HG02973 (cell line): Measurements from ENCODE around the gene ZNF24.

Experiments used
- ATAC-seq: cut with Tn5 transposase; IDR thresholded peaks from one replicate; pipeline ENCODE4 v1.9.1; 2021; ENCODE audit warnings: moderate library complexity; ENCODE audit not compliant: unreplicated experiment

The ZNF24 gene

DNA sequence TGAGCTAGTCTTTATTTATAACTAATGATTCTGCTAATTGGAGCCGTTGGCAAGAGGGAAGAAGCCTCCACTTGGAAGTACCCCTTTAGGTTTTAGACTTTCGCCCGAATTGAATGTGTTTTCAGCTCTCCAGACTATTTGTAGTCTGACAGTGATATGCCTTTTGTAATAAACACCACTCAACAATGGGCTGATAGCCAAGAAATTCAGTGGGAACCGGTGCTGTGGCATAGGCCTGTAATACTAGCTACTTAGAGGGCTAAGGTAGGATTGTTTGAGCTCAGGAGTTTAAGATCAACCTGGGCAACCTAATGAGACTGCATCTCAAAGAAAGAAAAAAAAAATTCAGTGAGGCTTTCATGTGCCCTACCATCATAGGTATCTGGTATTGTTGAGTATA lies 40.6 kb downstream of the ZNF24 start:
- no peak for ATAC-seq

DNA sequence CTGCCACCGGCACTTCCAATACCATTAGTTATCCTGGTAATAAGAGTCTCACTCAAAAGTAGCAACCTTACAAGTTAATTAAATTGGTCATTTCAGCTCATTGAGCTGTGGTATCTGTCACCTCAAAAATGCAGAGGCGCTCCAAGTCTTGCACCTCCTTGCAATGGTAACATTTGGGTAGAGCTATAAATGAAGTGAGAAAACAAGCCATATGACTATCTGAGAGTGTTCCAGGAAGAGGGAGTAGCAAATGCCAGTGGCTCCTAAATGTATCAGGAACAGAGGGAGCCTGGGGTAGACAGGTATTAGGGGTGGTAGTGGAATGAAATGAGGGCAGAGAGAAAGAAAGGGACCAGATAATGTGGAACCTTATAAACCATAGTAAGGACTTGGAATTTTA lies 48.2 kb downstream of the ZNF24 start:
- no peak for ATAC-seq

DNA sequence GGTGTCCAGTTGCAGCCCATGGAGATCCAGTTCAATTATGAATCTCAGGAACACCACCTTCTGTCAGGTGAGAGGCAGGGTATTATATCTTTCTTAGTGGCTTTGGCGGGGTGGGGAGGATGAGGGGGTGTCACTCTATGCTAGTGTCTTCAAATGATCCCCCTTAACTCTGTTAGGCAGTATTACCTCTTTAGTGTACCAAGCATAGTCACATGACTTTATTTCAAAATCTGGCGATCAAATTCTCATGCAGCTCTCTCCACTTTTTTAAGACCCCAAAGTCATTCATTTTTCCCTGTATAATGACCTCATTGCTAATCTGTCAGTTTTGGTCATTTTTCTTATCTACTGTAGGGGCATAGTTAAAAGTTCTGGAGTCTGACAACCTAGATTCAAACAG lies 53.1 kb downstream of the ZNF24 start:
- no peak for ATAC-seq

DNA sequence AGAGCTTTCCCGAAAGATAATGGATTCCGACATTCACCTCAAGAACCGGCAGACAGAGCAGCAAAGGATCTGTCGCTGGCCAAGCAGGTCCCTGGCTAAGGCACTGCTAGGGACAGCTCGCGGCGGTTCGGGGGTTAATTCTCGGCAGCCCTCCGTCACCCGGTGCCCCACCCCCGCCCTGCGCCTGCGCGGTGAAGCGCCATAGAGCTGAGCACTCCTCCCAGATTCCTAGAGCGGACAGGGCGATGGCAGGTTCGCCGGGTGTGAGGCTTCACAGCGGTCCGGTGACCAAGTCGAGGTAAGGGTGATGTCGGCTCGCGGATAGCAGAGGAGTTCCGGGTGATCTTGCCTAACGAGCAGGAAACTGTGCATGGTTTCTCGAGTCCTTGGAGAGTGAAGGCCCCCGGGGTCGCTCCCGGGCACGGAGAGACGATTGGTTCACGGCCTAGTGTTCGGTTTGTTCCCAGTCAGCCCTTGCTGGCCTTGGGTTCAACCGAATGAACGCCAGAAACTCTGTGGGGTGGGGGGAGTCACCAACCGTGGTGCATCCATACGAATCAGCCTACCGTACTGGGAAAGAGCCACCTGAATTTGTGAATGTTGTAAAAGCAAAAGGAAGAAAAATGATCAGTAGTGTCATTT lies 54.0 kb downstream of the ZNF24 start, which contains the start of gene ZSCAN30:
ZSCAN30 (minus strand) TSS at position 136 of the 642 bp plus-strand sequence. CDS start 25,877 bp downstream, outside the sequence.
- peak; percentile 84 for ATAC-seq

- peak; percentile 34 for ATAC-seq
Measured at GRCh38 chr18:35289727-35290093, 54.5 kb downstream of the ZNF24 start.

- ATAC-seq: no peak
Measured at GRCh38 chr18:35289293-35289692, 54.9 kb downstream of the ZNF24 start.

- ATAC-seq: no peak
Measured at GRCh38 chr18:35284841-35285240, 59.4 kb downstream of the ZNF24 start.

GRCh38 chr18:35283923-35284794 lies 60.1 kb downstream of the ZNF24 start:
- ATAC-seq: no peak

GRCh38 chr18:35282353-35282752 lies 61.9 kb downstream of the ZNF24 start:
- no peak for ATAC-seq
